GM11168 (cell line): Measurements from ENCODE around the gene IWS1.
"Not testable (repeated sequence)": the region's sequence is repeated elsewhere in the genome, so short reads cannot be mapped to it uniquely, and the experiment has no call there.

Experiments used
- in situ Hi-C: fragments of 300-500 bp; cut with MboI; formaldehyde crosslinking; loops from one replicate; pipeline ENCODE4 v1.12.0; 2022; ENCODE audit warnings: low sequenced_read_pairs; ENCODE audit not compliant: unreplicated experiment

Gene IWS1

DNA sequence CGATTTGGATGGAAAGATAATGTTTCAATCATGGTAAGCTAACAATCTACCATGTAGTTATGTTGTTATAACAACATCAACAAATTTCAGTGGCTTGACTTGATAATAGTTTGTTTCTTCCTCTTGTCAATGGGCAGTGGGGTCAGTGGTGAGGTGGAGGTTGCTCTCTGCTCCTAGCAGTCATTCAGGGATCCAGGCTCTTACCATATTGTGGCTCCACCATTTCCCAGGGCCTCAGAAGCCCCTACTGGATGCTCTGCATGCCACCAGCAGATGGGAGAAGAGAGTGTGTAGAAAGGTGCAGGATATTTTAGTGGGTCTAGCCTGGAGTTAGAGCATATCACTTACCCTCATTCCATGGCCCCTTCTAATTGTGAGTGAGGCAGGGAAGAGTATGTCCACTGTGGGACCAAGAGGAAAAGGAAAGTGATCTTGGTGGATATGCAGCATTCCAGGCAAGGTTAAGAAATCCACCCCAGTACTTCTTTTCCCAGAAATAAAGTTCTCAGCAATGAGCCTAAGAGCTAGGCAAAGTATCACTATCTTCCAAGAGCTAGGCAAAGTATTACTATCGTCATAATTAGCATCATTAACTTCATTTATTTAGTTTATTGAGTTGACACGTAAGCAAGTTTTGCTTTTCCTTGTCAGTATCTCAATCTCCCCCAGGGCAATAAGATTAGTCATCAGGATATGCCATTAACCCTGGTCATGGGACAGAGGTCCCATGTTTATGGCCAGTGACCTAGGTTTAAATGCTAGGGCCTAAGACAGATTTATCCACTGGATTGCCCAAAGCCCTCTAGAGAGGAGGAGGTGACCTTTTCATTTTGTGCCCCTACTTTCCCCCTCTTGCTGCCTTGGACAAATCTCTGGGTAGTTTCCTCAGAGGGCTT, 4.2 kb upstream of the IWS1 start:
- in situ Hi-C loops: no loop called here

DNA sequence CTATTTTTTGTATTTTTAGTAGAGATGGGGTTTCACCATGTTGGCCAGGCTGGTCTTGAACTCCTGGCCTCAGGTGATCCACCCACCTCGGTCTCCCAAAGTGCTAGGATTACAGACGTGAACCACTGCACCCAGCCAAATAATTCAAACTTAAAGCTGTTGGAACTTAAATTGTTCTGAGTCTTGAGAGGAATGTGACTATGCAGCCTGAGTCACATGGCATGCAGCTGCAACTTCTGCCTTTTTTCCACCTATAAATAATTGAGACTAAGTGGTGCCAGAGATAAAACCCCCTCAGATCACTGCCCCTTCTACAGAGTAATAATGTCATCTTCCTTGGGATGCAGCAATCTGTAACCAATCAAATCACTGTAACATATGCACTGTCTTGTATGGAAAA, 3.1 kb upstream of the IWS1 start:
- in situ Hi-C loops: not testable (repeated sequence)

DNA sequence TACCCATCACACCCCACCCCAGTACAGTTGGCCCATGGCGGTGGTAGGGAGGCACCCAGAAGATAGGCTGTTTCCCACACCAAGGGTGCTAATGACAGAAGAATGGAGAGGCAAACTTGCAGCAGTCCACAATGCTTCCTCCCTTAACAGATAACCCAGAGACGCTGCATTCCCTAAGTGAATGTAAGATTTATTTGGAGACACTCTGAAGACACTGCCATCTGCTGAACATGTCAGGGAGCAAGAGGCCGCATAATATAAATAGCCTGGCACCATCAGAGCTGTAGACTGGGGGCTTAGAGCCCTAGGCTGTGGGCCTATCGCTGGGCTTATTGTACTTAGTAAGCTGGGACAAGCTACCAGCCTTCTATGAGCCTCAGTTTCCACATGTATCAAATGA, 2.2 kb upstream of the IWS1 start:
- in situ Hi-C loops: no loop called here

DNA sequence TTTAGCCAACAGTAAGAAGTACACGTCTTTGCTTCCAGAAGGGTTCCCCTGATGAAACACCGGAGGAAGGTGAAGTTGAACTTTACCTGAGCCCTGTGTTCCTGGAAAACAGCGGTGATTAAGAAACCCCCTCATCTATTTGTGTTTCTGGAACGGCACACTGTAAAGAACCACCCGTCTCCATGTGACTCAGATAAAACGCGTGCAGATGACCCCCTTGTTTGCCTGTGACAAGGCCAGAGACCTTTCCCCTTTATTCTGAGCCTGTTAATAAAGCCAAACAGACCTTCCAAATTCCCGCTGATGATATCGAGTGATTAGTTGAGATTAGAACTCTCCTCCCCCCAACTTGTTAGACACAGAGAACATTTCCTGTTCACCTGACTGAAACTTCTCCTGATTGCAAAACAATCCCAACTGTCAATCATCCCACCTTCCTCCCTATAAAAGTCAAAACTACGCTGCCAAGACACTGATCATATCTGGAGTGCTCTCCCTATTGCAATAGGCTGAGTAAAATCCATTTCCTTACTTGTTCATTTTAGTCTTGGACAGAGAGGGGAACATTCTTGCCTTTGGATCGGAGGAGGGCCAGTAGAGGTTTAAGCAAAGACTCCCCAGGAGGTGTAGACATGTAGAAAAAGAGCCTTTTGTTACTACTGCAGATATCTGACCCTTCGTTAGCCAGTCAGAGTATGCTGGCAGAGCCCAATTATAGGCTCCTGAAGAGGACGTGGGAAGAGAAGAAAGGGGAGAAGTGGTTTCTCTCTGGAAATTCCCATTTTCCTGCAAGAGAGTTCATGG, 914 bp upstream of the IWS1 start:
- in situ Hi-C loops: no loop called here

DNA sequence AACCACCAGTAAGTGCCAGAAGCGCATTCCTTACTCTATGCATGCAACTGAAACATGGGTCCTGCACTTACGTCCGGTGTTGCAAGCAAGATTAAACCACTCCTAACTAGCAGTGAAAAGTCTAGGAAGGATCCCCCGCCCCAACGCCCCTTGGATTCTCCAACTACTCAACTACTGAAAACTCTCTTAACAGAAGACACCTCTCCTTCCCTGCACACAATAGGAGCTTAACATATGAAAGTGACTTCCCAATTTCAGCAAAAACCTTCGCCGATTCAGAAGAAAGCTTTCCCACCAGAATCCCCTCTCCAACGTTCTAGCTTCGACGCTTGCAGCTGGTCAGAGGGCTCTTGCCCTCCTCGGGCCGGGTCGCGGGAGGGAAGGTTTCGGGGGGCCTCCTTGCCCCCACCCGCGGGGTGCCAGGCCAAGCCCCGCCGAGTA, 578 bp downstream of the IWS1 start:
- in situ Hi-C loops: no loop called here

DNA sequence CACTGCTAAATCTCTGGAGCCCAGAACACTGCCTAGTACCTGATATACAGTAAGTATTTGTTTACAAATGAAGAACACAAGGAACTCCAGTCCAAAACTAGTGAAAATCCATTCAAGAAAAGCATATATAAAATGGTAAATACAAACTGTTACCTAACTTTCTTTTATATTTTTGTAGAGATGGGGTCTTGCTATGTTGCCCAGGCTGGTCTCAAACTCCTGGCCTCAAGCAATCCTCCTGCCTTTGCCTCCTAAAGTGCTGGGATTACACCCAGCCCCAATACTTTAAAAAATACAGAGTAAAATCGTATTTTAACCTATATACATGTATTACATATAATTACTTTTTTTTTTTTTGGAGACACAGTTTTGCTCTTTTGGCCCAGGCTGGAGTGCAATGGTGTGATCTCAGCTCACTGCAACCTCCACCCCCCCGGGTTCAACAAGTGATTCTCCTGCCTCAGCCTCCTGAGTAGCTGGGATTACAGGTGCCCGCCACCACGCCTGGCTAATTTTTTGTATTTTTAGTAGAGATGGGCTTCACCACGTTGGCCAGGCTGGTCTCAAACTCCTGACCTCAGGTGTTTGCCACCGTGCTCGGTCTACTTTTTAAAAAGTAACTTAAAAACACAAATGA, 2.0 kb downstream of the IWS1 start:
- in situ Hi-C loops: not testable (repeated sequence)

DNA sequence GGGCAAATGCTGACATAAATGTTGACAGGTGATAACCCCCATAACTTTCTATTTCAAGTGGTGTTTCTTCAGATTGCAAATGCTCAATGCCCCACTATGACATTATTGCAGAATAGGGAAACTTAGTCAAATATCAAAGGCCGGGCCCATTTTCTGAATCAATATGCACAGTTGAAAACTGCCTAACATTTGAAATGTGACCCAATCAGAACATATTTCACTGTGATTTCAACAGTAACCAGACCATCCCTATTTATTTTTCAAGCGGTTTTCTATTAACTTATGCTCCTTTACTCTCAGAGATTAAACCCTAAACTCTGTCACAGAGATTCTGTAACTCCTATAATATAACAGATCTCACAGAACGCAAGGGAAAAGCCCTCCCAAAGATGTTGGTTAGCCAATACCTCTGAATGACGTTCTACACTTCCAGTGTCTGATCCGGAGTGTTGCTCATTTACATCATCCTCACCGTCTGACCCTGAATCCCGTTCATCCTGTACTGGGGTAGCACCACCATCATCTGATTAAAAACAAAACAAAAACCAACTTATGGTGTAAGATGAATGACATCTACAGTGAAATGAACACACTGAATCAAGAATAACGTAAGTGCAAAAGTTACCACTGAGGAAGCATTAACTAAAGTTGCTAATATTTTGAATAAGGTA, 2.9 kb downstream of the IWS1 start:
- in situ Hi-C loops: no loop called here

DNA sequence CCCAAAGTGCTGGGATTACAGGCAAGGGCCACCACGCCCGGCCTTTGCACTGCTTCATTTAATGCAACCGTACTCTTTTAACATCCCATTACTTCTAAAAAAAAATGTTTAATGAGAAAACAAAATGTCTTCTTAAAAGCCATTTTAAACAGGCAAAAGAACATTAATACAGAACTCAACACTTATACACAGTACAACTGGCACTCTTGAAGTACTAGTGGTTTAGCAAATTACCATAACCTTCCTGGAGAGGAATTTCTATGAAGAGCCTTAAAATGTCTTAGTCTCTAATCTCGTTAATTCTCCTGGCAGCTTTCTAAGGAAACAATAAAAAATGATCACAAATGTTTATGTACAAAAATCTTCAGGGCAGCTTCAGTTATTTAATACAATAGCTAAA, 5.9 kb downstream of the IWS1 start:
- in situ Hi-C loops: no loop called here

DNA sequence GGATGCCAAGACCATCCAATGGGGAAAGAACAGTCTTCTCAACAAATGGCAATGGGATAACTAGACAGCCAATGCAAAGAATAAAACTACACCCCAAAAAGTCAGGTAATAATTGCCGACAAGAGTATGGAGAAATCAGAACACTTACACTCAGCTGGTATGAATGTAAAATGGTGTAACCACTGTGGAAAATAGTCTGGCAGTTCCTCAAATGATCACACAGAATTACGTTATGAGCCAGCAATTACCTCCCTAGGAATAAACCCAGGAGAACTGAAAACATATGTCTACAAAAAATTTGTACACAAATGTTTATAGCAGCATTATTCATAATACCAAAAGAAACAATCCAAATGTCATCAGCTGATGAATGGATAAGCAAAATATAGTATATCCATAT, 8.8 kb downstream of the IWS1 start:
- in situ Hi-C loops: no loop called here

DNA sequence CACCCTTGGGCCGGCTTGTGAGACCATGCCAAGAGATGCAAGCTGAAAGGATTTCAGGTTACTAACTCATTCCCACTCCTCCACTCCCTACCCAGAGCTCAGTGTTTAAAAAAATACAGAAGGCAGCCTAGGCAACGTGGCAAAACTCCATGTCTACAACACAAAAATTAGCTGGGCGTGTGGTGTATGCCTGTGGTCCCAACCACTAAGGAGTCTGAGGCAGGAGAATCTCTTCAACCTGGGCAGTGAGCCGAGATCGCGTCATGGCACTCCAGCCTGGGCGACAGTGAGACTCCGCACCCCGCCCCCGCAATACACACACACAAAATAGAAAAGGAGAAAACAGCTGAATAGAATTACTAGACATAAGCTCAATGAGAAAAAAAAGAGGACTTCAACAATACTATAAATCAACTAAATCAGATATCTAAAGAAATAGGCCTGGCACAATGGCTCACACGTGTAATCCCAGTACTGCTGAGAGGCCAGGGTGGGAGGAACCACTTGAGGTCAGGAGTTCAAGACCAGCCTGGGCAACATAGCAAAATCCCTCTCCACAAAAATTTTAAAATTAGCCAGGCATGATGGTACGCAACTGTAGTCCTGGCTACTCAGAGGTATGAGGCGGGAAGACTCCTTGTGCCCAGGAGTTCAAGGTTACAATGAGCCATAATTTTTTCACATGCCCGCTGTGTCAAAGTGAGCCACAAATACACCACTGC, 10.1 kb downstream of the IWS1 start:
- in situ Hi-C loops: no loop called here

DNA sequence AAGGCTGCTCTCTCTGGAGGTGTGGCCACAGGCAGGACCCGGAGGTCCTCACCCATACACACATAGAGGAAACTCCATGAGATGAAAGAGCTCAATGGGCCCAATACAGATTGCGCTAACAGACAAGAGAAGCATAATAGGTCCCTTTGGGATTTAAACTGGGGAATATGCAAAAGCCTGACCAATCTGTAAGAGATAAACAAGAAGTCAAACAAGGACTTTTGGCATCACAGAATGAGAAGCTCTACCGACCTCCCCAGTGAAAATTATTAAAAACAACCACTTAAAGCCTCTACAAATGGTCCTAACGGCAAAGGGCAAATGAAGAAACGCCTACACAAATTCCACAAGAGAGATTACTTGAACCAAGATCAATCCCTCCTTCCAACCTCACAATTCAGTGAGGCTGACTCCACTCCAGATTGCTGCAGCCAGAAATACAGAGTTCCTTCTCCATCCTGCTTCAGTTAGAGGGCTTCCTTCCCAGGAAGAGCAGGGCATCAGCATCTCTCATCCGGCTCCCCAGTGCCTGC, 10.8 kb downstream of the IWS1 start:
- in situ Hi-C loops: no loop called here

DNA sequence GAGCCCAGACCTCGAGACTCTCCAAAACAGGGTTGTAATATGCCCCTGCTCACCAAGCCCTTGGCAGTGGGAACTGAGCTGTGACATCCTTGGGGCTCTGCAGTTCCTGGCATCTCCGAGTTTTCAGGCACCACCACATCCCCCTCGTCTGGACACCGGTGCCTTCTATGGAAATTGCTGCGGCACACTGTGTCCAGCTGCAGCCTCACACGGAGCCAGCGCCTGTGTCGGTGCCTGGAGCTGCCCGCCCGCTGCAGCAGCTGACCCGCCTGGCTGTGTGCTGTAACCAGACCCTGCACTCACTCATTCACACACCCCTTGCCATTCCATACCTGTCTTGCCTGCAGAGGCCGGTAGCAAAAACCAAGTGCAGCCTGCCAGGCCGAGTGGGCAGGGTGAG, 11.8 kb downstream of the IWS1 start:
- in situ Hi-C loops: no loop called here

DNA sequence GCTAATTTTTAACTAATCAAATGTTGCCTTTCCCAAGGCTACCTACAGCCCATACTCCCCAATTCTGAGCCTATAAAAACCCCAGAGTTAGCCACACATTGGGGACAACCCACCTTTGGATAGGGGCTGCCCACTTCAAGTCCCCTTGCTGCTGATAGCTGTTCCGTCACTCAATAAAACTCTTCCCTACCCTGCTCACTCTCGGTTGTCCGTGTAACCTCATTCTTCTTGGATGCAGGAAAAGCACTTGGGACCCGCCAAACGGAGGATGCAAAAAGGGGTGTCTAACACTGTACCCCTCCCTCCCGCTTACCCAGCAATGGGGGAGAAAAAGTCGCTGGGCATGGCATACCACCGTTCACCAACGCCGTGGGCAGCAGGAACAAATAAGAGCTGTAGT, 12.2 kb downstream of the IWS1 start:
- in situ Hi-C loops: no loop called here

DNA sequence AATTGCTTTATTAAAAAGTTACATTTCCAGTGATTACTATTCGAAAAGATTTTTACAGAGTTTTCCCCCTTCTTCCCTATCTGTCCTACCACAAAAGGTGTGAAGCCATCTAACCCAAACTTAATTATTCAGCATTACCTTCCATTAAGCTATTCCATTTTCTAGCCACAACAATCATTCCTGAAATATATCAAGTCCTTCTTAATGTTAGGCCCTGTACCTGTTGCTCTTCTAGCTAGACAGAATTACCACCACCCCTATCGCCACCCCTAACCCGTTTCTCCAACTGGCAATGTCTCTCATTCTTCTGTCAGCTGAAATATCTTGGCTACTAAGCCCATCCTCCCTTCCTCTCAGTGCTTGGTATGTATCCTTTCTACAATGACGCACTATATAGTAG, 13.9 kb downstream of the IWS1 start:
- in situ Hi-C loops: no loop called here

DNA sequence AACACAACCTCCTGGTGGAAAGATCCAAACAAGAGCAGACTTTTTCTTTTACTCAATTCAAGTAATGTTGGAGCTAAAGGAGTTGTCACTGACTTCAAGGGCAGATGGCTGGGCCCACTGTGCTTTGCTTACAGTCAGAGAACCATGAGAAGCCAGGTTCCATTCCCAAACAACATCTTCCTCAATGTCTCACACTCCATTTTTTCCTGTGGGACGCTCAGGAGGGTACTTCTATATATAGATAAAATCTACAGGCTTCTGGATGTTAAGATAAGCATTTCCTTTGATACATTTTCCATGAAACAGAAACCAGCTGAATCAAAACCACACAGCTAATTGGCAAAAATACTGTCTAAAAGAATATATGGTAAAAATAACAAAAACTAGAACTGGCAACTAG, 14.4 kb downstream of the IWS1 start:
- in situ Hi-C loops: no loop called here

DNA sequence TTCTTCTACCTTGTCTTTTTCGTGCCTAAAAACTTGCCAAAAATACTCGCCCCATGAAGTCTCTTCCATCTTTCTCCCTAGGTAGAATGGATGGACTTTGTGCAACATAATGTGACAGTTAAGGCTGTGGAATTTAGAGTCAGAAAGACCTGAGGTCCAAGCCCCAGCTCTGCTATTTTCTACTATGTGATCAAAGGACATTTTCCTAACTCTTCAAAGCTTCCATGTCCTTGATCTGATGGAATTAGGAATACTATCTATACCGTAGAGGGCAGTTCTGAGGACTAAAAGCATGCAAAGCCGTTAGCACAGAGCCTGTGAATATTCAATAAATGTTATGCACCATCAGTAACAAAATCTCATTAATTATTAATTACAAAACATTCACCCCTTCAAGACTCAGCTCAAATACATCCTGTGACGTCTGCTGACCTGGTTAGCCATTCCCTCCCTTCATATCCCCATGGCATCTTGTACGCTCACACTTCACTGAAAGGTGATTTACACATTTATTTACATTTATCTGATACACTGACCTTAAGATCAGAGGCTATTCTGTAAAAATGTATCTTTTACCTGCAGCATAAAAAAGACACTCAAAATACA, 15.1 kb downstream of the IWS1 start:
- in situ Hi-C loops: no loop called here

DNA sequence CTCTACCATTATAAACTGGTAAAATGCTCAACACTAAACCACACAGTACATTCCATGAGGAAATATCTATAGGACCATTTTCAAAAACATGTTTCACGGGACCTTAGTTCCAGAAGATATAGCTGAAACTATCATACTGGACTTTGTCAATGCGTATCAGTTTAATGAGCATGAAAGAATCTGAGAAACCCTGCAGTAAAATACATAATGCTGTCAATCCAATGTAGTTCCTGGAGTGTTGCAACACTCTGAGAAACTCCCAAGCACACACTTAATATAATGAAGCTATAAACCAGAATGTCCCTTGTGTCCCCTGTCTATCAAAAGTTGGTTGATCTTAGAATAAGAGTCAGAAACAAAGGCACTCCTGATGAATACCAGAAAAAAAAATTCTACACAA, 16.2 kb downstream of the IWS1 start:
- in situ Hi-C loops: no loop called here

DNA sequence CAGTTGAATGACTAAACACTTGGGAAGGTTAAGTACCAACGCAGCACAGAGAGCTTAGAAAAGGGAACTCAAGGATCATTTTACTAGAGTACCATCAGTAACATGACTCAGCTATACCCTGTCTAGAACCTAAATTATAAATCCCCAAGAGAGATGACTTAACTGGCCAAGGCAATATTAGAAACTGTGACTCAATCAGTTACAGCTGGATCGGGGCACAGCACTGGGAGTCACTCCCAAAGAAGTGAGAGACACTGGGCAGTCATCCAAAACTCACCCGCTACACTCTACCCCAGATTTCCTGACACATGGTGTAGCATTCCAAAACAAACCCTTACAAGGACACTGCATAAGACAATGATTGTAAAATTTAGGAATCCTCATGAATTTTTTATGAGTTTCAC, 17.7 kb downstream of the IWS1 start:
- in situ Hi-C loops: no loop called here

DNA sequence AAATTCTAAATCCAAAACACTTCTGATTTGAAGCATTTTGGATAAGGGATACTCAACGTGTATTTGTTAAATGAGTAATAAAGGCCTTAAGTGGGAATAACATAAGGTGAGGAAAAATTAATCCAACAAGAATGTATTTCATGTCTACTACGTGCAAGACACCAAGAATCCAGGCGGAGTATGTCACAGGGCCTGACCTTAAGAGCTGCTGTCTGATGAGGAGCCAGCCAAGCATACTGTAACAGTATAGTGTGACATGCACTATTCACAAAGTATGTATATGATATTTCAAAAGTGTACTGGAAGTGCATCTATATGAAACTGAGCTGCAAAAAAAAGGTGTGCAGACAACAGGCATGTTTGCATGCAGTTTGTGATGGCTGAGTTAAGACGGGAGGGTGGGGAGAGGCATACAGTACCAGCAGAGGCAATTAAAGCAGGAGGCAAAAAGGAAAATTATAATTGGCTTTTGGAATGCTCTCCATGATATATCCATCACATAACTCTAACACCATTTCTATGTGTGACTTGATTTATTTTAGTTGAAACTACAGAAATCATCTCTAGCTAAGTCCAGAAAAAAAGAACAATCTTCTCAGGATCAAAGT, 18.2 kb downstream of the IWS1 start:
- in situ Hi-C loops: no loop called here
